Dedifferentiated amniotic fluid mesenchymal stem cell (primary cell): ENCODE measurements around the gene CABP4.
"Not testable (repeated sequence)": the region's sequence is repeated elsewhere in the genome, so short reads cannot be mapped to it uniquely, and the experiment has no call there.

Source experiments
- DNase-seq: peaks from one replicate; pipeline ENCODE4 v3.0.0-alpha.2; 2016; ENCODE audit errors: extremely low spot score

CABP4 gene

DNA sequence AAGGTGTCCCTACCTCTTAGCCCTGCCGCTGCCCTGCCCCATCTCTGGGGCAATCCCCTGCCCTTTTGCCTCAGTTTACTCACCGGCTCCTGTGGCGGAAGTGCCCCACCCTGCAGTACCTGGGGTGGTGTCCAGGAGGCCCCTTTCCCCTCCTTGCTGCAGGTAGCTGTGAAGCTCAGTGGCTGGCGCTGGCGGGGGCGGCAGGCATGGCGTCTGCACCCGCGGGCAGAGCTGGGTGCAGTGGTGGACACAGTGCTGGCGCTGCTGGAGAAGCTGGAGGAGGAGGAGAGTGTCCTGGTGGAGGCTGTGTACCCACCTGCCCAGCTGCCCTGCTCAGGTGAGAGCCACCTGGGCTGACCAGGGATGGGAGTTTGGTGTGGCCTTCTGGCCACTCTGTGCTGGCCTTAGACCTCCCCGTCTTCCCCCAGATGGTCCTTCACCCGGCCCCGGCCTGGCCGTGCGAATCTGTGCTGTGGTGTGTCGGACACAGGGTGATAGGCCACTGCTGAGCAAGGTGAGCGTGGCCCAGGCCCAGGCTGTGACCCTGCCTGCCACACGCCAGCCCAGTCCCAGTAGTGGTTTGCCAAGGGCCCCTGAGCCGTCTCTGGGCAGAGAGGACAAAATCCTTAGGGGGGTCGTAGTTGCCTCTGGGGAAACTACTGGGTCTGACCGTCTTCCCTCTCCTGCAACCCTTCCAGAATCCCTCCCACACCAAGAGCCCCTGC lies 35.7 kb upstream of the CABP4 start:
- no peak for DNase-seq

DNA sequence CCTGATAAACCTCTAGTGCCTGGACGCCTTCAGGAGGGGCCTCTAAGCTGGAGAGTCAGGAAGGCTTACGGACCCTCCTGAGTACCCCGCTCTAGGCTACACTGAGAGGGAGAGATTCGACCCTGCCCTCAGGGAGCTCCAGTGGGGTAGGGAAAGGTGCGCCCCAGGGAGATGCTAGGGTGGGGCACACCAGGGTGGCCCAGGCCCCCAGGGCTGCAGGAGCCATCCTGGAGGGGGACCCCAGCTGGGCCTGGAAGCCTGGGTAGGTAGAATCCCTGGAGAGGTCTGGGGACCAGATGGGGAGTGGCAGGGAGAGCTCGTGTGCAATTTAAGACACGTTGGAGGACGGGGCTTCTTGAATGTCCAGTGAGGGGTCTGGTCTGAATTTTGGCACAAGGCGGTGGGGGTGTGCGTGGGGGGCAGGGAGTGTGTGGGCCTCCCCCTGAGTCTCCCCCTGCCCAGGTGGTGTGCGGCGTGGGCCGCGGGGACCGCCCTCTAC lies 35.0 kb upstream of the CABP4 start:
- DNase-seq: no peak

DNA sequence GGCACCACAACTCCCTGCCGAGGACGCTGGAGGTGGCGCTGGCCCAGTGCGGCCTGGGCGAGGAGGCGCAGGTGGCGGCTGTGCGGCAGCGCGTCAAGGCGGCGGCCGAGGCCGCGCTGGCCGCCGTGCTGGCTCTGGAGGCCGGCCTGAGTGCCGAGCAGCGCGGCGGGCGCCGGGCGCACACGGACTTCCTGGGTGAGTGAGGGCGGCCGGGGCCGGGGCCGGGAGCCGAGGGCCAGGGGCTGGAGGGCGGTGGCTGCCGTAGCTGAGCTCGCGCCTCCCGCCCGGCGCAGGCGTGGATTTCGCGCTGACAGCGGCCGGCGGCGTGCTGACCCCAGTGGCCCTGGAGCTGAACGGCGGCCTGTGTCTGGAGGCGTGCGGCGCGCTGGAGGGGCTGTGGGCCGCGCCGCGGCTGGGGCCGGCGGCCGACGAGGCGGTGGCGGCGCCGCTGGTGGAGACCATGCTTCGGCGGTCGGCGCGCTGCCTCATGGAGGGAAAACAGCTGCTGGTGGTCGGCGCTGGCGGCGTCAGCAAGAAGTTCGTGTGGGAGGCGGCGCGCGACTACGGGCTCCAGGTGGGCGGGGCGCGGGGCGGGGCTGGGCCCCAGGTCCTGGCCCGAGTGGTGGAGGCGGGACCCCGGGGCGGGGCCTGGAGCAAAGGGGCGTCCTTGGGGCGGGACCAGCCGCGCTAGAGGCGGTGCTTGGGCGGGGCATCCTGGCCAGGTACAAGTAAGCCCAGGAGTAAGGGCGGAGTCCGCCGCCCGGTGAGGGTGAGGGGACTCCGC lies 34.3 kb upstream of the CABP4 start:
- peak; percentile 76 for DNase-seq

DNA sequence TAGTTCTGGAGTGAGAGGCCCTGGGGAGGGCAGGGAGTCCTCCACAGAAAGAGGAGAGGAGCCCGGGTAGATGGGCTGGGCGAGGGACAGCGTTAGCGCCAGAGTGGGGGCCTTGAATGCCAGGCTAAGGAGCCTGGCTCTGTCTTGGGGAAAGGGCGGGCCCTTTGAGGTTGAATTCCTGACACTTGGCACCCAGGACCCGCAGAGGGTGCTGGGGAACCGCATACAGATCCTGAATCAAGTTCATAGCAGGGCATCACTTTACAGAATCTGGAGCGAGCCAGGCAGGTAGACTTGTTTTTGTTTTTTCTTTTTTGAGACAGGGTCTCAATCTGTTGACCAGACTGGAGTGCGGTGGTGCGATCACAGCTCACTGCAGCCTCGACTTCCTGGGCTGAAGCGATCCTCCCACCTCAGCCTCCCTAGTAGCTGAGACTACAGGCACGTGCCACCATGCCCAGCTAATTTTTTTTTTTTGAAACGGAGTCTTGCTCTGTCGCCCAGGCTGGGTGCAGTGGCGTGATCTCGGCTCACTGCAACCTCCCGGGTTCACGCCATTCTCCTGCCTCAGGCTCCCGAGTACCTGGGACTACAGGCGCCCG lies 33.6 kb upstream of the CABP4 start:
- no peak for DNase-seq

DNA sequence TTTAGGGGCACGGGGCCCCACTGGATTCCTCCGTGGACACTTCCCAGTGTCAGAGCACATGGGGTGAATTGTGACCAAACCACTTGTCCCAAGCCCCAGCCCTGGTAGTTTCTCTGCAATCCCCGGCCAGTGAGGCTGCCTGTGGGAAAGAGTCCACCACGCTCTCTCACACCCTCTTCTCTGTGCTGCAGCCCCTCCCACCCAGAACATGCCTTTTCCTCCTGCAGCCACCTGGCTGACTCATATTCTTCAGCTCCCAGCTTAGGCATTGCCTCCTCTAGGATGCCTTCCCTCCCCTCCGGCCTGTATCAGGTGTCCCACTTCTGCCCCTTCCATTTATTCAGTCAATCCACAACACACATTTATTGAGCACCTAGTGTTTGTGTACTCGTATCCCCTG lies 32.3 kb upstream of the CABP4 start:
- DNase-seq: no peak

DNA sequence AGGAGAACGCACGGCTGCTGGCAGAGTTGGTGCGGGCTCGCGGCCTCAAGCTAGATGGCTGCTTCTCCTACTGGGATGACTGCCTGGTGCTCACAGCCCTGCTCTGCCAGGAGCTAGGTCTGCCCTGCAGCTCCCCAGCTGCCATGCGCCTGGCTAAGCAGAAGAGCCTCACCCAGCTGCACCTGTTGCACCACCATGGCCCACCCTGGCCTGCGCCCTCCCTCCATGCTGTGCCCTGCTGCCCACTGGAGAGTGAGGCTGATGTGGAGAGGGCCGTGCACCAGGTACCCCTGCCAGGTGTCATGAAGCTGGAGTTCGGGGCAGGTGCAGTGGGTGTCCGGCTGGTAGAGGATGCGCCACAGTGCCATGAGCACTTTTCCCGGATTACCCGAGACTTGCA lies 31.7 kb upstream of the CABP4 start:
- DNase-seq: no peak

DNA sequence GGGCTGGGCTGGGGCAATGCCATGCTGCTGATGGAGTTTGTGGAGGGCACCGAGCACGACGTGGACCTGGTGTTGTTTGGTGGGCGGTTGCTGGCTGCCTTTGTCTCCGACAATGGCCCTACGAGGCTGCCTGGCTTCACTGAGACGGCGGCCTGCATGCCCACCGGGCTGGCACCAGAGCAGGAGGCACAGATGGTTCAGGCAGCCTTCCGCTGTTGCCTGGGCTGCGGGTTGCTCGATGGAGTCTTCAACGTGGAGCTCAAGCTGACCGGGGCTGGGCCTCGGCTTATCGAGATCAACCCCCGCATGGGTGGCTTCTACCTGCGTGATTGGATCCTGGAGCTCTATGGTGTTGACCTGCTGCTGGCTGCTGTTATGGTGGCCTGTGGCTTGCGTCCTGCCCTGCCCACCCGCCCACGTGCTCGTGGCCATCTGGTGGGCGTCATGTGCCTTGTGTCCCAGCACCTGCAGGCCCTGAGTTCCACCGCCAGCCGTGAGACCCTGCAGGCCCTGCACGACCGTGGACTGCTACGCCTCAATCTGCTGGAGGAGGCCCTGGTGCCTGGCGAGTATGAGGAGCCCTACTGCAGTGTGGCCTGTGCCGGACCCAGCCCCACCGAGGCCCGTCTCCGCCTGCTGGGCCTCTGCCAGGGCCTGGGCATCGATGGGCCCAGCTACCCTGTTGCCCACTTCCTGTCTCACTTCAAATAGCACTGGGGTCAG lies 31.1 kb upstream of the CABP4 start:
- DNase-seq: no peak

DNA sequence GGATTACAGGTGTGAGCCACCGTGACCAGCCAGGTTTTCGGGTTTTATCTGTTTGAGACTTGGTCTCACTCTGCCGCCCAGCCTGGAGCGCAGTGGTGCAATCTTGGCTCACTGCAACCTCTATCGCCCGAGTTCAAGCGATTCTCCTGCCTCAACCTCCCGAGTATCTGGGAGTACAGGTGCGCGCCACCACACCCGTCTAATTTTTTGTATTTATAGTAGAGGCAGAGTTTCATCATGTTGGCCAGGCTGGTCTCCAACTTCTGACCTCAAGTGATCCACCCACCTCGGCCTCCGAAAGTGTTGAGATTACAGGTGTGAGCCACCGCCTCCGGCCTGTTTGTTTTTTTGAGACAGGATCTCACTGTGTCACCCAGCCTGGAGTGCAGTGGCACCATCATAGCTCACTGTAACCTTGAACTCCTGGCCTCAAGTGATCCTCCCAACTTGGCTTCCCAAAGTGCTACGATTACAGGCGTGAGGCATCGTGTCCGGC lies 27.7 kb upstream of the CABP4 start:
- DNase-seq: not testable (repeated sequence)

DNA sequence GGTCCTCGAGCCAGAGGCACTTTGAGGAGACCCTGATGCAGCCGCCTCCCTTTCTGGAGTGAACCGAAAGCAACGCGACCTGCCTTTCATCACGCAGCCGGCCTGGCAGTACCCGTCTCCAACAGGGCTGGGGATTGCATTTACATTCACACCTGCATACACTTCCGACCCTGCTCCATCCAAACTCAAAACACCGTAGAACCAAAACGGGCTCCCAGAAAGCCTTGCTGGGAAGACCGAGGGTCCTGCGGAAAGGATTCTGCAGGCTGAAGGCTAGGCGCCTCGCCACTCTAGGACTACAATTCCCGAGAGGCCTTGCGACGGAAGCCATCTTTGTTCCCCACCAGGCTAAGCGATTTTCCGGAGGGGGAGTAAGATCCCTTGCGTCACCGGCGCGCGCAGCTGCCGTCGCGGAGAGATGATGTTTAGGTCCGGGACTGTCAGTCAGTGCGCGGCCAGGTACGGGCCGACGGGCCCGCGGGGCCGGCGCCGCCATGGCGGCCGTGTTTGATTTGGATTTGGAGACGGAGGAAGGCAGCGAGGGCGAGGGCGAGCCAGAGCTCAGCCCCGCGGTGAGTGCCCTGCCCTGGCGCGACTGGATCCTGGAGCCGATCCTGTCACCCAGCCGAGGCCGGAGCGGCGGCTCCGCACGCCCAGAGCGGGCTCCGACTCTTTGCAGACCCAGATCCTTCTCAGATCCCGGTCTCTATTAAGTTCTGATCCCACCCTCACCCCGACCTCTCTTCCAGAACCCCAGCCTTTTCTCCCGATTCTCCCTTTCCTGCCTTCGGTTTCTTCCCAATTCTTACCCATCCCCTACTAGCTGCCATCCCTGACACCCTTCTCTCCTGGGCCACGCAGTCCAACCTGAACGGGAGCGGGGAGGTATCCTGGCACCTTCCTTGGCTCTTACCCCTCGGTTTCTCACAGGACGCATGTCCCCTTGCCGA lies 26.8 kb upstream of the CABP4 start, which contains the start of gene RPS6KB2:
Gene RPS6KB2, plus strand, starts transcription at position 443 of the 950 bp plus-strand sequence. Its CDS starts 52 bp downstream, at position 495.
- peak; percentile 97 for DNase-seq

DNA sequence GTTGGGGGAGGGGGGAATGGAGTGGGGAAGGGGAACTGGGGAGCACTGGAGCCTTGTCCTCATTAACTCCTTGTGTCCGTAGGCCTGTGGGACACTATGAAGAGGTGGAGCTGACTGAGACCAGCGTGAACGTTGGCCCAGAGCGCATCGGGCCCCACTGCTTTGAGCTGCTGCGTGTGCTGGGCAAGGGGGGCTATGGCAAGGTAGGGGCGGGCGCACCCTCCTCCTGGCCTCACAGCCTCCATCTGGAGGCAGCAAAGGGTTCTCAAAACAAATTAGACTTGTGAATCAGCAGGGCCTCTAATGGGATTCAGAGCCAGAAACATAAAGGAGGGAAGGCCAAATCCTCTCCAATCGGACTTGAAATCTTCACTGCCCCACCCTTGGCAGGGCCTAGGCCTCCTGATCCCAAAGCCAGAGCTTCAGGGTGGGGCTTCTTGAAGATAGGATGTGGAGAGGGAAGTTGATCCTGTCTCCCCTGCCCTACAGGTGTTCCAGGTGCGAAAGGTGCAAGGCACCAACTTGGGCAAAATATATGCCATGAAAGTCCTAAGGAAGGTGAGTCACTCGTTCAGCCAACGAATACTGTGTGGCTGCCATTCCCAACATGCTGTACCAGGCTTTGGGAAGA lies 26.0 kb upstream of the CABP4 start:
- DNase-seq: no peak

DNA sequence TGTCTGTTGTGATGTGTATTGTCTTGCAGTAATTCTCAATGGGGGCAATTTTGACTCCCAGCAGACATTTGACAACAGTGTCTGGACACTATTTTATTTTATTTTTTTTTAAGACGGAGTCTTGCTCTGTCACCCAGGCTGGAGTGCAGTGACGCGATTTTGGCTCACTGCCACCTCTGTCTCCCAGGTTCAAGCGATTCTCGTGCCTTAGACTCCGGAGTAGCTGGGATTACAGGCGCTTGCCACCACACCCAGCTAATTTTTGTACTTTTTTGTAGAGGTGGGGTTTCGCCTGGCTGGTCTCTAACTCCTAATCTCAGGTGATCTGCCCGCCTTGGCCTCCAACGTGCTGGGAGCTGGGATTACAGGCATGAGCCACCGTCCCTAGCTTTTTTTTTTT lies 25.4 kb upstream of the CABP4 start:
- DNase-seq: no peak

DNA sequence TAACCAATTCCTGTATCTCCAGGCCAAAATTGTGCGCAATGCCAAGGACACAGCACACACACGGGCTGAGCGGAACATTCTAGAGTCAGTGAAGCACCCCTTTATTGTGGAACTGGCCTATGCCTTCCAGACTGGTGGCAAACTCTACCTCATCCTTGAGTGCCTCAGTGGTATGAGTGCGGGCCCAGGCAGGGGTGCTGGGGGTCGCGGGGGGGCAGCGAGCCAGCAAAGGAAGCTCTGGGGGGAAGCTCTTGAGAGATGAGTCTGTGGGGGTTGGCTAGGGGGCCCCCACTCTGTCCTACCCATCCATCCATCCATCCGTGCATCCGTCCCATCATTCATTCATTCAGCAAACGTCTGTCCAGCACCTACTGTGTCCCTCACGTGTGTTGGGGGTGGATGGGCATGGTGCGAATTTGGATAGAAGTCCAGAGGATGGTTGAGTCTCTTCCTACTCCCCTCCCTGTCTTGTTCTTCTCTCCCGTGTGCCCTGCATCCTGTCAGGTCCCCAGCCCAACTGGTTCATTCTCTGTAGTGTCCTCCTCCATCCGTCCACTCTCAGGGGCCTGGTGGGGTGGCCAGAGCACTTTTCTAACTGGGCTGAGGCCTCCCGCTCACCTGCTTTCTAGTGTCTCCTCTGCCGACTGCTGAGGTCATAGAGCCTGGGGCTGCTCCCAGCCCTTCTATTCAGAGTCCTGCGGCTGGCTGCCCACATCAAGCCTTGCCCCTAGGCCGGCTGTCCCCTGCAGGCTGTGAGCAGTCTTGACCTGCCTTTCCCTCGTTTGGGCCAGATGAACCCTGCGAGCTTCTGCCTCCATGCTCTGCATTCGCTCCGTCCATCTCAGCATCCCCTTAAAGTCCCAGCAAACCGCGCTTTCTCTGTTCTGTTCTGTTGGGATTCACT lies 23.6 kb upstream of the CABP4 start:
- no peak for DNase-seq

DNA sequence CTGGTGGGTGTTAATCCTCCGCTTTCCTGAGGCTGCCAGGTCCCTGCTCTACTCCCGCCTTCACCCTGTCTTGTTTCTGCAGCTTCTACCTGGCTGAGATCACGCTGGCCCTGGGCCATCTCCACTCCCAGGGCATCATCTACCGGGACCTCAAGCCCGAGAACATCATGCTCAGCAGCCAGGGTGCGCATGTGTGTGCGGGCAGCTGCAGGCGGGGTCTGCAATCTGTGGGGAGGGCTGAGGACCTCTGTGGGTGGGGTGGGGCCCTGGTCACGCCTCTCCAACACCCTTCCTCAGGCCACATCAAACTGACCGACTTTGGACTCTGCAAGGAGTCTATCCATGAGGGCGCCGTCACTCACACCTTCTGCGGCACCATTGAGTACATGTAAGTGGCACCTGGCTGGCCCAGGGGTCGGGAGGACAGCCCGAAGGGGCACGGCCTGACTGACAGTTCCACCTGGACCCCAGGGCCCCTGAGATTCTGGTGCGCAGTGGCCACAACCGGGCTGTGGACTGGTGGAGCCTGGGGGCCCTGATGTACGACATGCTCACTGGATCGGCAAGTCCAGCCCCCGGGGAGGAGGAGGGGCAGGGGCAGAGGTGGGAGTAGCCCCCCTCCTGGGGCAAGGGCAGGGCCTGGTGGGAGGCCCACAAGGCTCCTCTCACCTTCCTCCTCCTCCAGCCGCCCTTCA lies 22.4 kb upstream of the CABP4 start:
- no peak for DNase-seq

DNA sequence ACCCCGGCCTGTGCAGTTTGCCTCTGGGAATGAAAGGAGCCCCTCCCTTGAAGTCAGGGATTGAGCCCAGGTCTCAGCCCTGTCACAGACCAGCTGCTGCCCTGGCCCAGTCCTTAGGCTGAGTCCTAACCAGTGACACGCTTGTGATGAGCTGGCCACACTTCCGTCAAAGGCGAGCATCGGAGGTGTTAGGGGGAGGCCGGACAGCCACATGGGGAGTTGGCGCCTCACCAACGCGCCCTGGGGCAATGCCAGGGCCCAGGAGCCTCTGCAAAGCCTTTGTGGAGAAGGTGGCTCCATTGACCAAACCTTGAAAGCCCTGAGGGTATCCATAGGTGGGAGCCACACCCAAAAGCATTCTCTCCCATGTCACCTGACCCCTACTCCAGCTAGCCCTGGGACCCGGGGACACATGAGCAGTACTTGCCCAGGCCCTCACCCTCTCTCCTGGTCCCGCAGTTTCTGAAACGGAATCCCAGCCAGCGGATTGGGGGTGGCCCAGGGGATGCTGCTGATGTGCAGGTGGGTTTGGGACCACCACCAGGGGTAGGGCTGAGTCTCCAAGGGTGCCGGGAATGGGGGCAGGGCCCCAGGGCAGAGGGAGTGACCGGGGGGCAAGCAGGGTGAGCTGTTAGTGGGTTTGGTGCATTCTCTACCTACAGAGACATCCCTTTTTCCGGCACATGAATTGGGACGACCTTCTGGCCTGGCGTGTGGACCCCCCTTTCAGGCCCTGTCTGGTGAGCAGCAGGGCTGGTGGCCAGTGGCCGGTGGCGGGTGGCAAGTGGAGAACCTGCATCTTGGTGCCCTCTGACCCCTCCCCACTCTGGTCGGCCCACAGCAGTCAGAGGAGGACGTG lies 21.4 kb upstream of the CABP4 start:
- DNase-seq: no peak

DNA sequence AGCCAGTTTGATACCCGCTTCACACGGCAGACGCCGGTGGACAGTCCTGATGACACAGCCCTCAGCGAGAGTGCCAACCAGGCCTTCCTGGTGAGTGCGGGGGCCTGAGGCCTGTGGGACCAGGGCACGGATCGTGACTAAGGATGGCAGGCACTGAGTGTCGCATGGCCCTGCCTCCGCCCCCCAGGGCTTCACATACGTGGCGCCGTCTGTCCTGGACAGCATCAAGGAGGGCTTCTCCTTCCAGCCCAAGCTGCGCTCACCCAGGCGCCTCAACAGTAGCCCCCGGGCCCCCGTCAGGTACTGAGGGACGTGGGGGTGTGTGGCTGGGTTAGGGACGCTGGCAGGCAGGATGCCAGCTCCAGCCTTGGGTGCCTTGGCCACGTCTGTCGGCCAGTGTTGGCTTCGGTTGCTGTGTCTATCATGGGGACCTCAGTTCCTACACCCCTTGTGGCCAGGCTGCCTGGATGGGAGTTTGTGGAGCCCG lies 20.7 kb upstream of the CABP4 start:
- no peak for DNase-seq

DNA sequence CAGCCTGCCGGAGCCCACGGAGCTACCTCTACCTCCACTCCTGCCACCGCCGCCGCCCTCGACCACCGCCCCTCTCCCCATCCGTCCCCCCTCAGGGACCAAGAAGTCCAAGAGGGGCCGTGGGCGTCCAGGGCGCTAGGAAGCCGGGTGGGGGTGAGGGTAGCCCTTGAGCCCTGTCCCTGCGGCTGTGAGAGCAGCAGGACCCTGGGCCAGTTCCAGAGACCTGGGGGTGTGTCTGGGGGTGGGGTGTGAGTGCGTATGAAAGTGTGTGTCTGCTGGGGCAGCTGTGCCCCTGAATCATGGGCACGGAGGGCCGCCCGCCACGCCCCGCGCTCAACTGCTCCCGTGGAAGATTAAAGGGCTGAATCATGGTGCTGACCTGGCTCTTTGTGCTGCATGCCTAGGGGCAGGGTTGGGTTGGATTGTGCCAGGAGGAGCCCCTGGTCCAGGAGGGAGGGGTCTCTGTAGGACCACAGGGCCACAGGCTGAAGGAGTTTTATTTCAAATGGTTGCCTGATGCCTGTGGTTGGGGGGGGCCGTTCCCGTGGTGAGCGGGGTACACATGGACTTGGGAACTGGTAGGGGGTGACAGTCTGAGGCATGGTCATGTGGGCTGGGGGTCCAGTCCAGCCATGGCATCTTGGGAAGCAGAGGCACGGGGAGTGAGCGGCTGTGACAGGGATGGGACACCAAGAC lies 20.0 kb upstream of the CABP4 start:
- DNase-seq: no peak
